IMR-90 (cell line): ENCODE results near the gene QPRT. TPM values are rescaled to one million over a fixed set of nuclear protein-coding genes. Genes with fewer than 3 reads are reported as not detected.
"Not testable (repeated sequence)": the region's sequence is repeated elsewhere in the genome, so short reads cannot be mapped to it uniquely, and the experiment has no call there.

Experiments
- ATAC-seq: fragments of 200-7000 bp; cut with Tn5 transposase; 2 replicates; pipeline ENCODE4 v1.9.1; 2020; ENCODE audit warnings: low read depth, mild to moderate bottlenecking, moderate library complexity
- BruUV-seq: library from RNA; stranded (reverse); fragments of 400-500 nt; replicated peaks from 2 replicates; lab custom pipeline; 2021; lab: Mats Ljungman, UMichigan
- CTCF ChIA-PET: fragments of 300-600 bp; formaldehyde crosslinking; extraction: SDS; loops from one replicate; lab custom pipeline; 2021; ENCODE audit warnings: antibody characterized with exemption; lab: Yijun Ruan, JAX
- POLR2A ChIA-PET: fragments of 300-600 bp; sonication (Branson Sonifier 250); formaldehyde crosslinking; loops from one replicate; lab custom pipeline; 2022; ENCODE audit warnings: antibody characterized with exemption; ENCODE audit not compliant: unreplicated experiment; lab: Charles Lee
- DNase-seq: peaks from one replicate; pipeline ENCODE4 v3.0.0; 2013
- H2AFZ ChIP-seq: replicated peaks from 2 replicates; pipeline ENCODE3; 2013; ENCODE audit warnings: low read length, mild to moderate bottlenecking; ENCODE audit not compliant: poor library complexity
- H2AK5ac ChIP-seq: 2 replicates; pipeline ENCODE4 v1.6.1; 2013; ENCODE audit warnings: low read depth, low read length, inconsistent platforms
- H2AK9ac ChIP-seq: replicated peaks from 2 replicates; pipeline ENCODE3; 2013; ENCODE audit warnings: mild to moderate bottlenecking, low read depth, low read length, moderate library complexity; ENCODE audit not compliant: poor library complexity
- H2BK120ac ChIP-seq: 2 replicates; pipeline ENCODE4 v1.6.1; 2013; ENCODE audit warnings: low read depth, low read length, inconsistent platforms
- H2BK15ac ChIP-seq: 3 replicates; pipeline ENCODE4 v1.6.1; 2013; ENCODE audit warnings: low read depth, low read length, inconsistent platforms
- H2BK20ac ChIP-seq: 2 replicates; pipeline ENCODE4 v1.6.1; 2013; ENCODE audit warnings: low read depth, mild to moderate bottlenecking, inconsistent platforms, low read length, moderate library complexity
- H2BK5ac ChIP-seq: 2 replicates; pipeline ENCODE4 v1.6.1; 2013; ENCODE audit warnings: mild to moderate bottlenecking, low read depth, low read length, inconsistent platforms; ENCODE audit not compliant: poor library complexity, severe bottlenecking
- H3K14ac ChIP-seq: replicated peaks from 2 replicates; pipeline ENCODE4 v1.6.1; 2013; ENCODE audit warnings: low read depth, low read length, inconsistent platforms
- H3K18ac ChIP-seq: 2 replicates; pipeline ENCODE4 v1.6.1; 2013; ENCODE audit warnings: low read depth, low read length, control low read depth
- H3K23ac ChIP-seq: 2 replicates; pipeline ENCODE4 v1.6.1; 2013; ENCODE audit warnings: low read depth, low read length, inconsistent platforms
- H3K27ac ChIP-seq: 2 replicates; pipeline ENCODE4 v1.5.1; 2013; ENCODE audit warnings: mild to moderate bottlenecking, control low read depth, low read length; ENCODE audit not compliant: insufficient read depth
- H3K27me3 ChIP-seq: 2 replicates; pipeline ENCODE4 v1.6.1; 2013; ENCODE audit warnings: low read length; ENCODE audit not compliant: control insufficient read depth, insufficient read depth
- H3K36me3 ChIP-seq: 2 replicates; pipeline ENCODE4 v1.6.1; 2013; ENCODE audit warnings: low read length, mixed read lengths; ENCODE audit not compliant: control insufficient read depth, insufficient read depth
- H3K4ac ChIP-seq: 2 replicates; pipeline ENCODE4 v1.6.1; 2013; ENCODE audit warnings: low read depth, low read length, inconsistent platforms
- H3K4me1 ChIP-seq: 2 replicates; pipeline ENCODE4 v1.6.1; 2013; ENCODE audit warnings: low read length, mixed read lengths; ENCODE audit not compliant: control insufficient read depth, insufficient read depth
- H3K4me2 ChIP-seq: 2 replicates; pipeline ENCODE4 v1.6.1; 2013; ENCODE audit warnings: low read depth, mild to moderate bottlenecking, control low read depth, low read length, moderate library complexity
- H3K4me3 ChIP-seq: 2 replicates; pipeline ENCODE4 v1.5.1; 2013; ENCODE audit warnings: low read depth, mild to moderate bottlenecking, control low read depth, low read length, moderate library complexity; ENCODE audit not compliant: insufficient read depth
- H3K56ac ChIP-seq: 2 replicates; pipeline ENCODE4 v1.6.1; 2013; ENCODE audit warnings: low read length, inconsistent platforms; ENCODE audit not compliant: insufficient read depth; ENCODE audit errors: extremely low read depth
- H3K79me1 ChIP-seq, 2 experiments: 2 replicates each; pipeline ENCODE4 v1.6.1; 2013; ENCODE audit warnings: low read length in 2 of 2, inconsistent platforms in 1 of 2, low read depth in 1 of 2
- H3K9ac ChIP-seq: 2 replicates; pipeline ENCODE4 v1.6.1; 2013; ENCODE audit warnings: low read depth, low read length, control low read depth
- H3K9me1 ChIP-seq: 2 replicates; pipeline ENCODE4 v1.6.1; 2013; ENCODE audit warnings: low read length, inconsistent platforms; ENCODE audit not compliant: insufficient read depth
- H3K9me3 ChIP-seq: 2 replicates; pipeline ENCODE4 v1.6.1; 2013; ENCODE audit warnings: low read length; ENCODE audit not compliant: control insufficient read depth, insufficient read depth
- H4K20me1 ChIP-seq: 2 replicates; pipeline ENCODE4 v1.6.1; 2013; ENCODE audit warnings: low read length, inconsistent platforms; ENCODE audit not compliant: insufficient read depth
- H4K5ac ChIP-seq: 2 replicates; pipeline ENCODE4 v1.6.1; 2013; ENCODE audit warnings: mild to moderate bottlenecking, low read depth, low read length, control low read depth
- H4K8ac ChIP-seq, 2 experiments: 2 replicates each; pipeline ENCODE4 v1.6.1; 2013; ENCODE audit warnings: low read depth in 2 of 2, low read length in 2 of 2, control low read depth in 1 of 2, inconsistent platforms in 1 of 2
- H4K91ac ChIP-seq: 2 replicates; pipeline ENCODE4 v1.6.1; 2013; ENCODE audit warnings: low read depth, low read length, inconsistent platforms; ENCODE audit not compliant: insufficient read depth
- WGBS, 2 experiments: methylation state at CpG; one replicate each; pipeline versions ENCODE4 v1.1.5 to v1.1.7; 2013; ENCODE audit warnings: missing lambda C conversion rate in 2 of 2; ENCODE audit not compliant: insufficient read length in 1 of 2; ENCODE audit errors: extremely low coverage in 2 of 2; 5-methylcytosine and 5-hydroxymethylcytosine counted together
- dilution Hi-C: fragments of 300-500 bp; cut with HindIII; formaldehyde crosslinking; loops from one replicate; pipeline ENCODE4 v1.14.3; 2018; ENCODE audit warnings: low sequenced_read_pairs; ENCODE audit not compliant: unreplicated experiment
- in situ Hi-C: fragments of 300-500 bp; cut with MboI; formaldehyde crosslinking; loops from 3 replicates; pipeline ENCODE4 v1.14.3; 2019; ENCODE audit warnings: low sequenced_read_pairs, inconsistent platforms, mixed read lengths
- intact Hi-C: fragments of 100-400 bp; cut with micrococcal nuclease; formaldehyde crosslinking; loops from 2 replicates; pipeline ENCODE4 v1.10.0; 2022
- polyA plus RNA-seq, 3 experiments: library from polyadenylated mRNA; depleted of rRNA; stranded (reverse); fragments of >200 nt; gene quantifications; 2 replicates each; pipeline ENCODE4 v1.2.3, GENCODE V29; 2012; ENCODE audit warnings: low replicate concordance in 1 of 3
- total RNA-seq: library from RNA; depleted of rRNA; stranded (reverse); fragments of >200 nt; gene quantifications from 2 replicates; pipeline ENCODE4 v1.2.3, GENCODE V29; 2012

Gene QPRT
- total and polyA plus RNA-seq, 2 of the 4 experiments (the other 2 are of a cell fraction): 3.4 to 6.3 TPM

- H4K8ac ChIP-seq, dilution Hi-C loops, H3K18ac ChIP-seq, H3K4me2 ChIP-seq, H2BK15ac ChIP-seq, H2AK5ac ChIP-seq, H3K27me3 ChIP-seq, H3K79me1 ChIP-seq, H3K9me1 ChIP-seq, H3K27ac ChIP-seq, H4K91ac ChIP-seq, H3K9ac ChIP-seq, H3K4me3 ChIP-seq, H2AK9ac ChIP-seq, POLR2A ChIA-PET, ATAC-seq, H2BK5ac ChIP-seq, intact Hi-C loops, CTCF ChIA-PET, H3K14ac ChIP-seq, H3K4me1 ChIP-seq, H2BK120ac ChIP-seq, H3K56ac ChIP-seq, DNase-seq, H4K5ac ChIP-seq, H3K4ac ChIP-seq, BruUV-seq, H3K36me3 ChIP-seq, H3K9me3 ChIP-seq, H3K23ac ChIP-seq, H2AFZ ChIP-seq, H4K20me1 ChIP-seq, H2BK20ac ChIP-seq: not testable (repeated sequence)
- 95% methylated on average over 12 of the region's 23 CpGs; no CpG with 5 or more reads in 1 of the 2 experiments for WGBS, 2 experiments
- in situ Hi-C loops: loop anchor here (10.0 kb wide), 2 partner anchors 55 to 335 kb away; partner anchors contain the start of gene C16orf92
Observed at GRCh38 chr16:29689490-29690351, 10.7 kb downstream of the QPRT start.

DNA sequence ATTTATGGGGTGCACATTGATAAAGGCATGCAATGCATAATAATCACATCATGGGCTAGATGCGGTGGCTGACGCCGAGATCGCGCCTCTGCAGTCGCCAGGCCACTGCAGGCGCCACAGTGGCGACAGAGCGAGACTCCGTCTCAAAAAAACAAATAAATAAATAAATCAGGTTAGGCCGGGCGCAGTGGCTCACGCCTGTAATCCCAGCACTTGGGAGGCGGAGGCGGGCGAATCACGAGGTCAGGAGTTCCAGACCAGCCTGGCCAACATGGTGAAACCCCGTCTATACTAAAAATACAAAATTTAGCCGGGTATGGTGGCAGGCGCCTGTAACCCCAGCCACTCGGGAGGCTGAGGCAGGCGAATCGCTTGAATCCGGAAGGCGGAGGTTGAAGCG lies 13.6 kb downstream of the QPRT start:
- BruUV-seq, H2BK15ac ChIP-seq, dilution Hi-C loops, H2BK120ac ChIP-seq, H3K9me3 ChIP-seq, H2AK9ac ChIP-seq, H3K9me1 ChIP-seq, H3K14ac ChIP-seq, H3K56ac ChIP-seq, H2AFZ ChIP-seq, H3K9ac ChIP-seq, CTCF ChIA-PET, H4K5ac ChIP-seq, H2BK5ac ChIP-seq, H2BK20ac ChIP-seq, H3K4me2 ChIP-seq, ATAC-seq, DNase-seq, intact Hi-C loops, H3K79me1 ChIP-seq, H3K4me3 ChIP-seq, POLR2A ChIA-PET, H3K23ac ChIP-seq, H4K8ac ChIP-seq, H2AK5ac ChIP-seq, H3K36me3 ChIP-seq, H3K4me1 ChIP-seq, H3K4ac ChIP-seq, H3K18ac ChIP-seq, H3K27me3 ChIP-seq, H3K27ac ChIP-seq, H4K20me1 ChIP-seq, H4K91ac ChIP-seq: not testable (repeated sequence)
- 99% methylated on average over 17 of the region's 26 CpGs; no CpG with 5 or more reads in 1 of the 2 experiments for WGBS, 2 experiments
- in situ Hi-C loops: loop anchor here (10.0 kb wide), 2 partner anchors 58 to 332 kb away; partner anchors contain the start of gene C16orf92
